ENCODE data around the gene ZNF605. TPM values are rescaled to one million over a fixed set of nuclear protein-coding genes. Genes with fewer than 3 reads are reported as not detected.
"Not testable (repeated sequence)": the region's sequence is repeated elsewhere in the genome, so short reads cannot be mapped to it uniquely, and the experiment has no call there.

ZNF605 gene
- total RNA-seq, 1 donor from 2014 or later, result 12.9 TPM

DNA sequence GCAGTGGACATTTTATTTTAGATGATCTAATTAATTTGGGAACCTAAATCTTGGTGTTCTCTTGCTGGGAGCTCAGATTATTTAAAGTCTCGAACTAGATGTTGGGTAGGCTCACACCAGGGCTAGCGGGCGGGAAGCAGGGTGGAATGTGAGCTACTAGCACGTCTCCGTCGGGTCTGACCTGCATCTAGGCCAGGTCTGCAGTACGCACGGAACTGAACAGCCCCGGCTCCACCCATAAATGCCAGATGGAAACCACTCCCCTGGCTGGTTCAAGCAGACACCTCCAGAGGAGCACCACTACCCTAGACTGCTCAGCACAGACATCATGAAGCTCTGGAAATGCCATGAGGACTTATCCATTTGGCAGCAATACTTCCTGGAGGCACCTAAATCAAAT lies 10.3 kb downstream of the ZNF605 start:
- H3K4me1 ChIP-seq, result peaks cover 8% of the 10 kb centered on the region
- intact Hi-C loops (cut with micrococcal nuclease), result no loop called here
- H3K36me3 ChIP-seq, result peaks cover 99% of the 10 kb centered on the region
- peaks cover 99% of the 10 kb centered on the region for H3K9me3 ChIP-seq (replicated peaks)
- no peak overlapping the region for H3K4me3 ChIP-seq
- TF ChIP-seq, protein P1, sequence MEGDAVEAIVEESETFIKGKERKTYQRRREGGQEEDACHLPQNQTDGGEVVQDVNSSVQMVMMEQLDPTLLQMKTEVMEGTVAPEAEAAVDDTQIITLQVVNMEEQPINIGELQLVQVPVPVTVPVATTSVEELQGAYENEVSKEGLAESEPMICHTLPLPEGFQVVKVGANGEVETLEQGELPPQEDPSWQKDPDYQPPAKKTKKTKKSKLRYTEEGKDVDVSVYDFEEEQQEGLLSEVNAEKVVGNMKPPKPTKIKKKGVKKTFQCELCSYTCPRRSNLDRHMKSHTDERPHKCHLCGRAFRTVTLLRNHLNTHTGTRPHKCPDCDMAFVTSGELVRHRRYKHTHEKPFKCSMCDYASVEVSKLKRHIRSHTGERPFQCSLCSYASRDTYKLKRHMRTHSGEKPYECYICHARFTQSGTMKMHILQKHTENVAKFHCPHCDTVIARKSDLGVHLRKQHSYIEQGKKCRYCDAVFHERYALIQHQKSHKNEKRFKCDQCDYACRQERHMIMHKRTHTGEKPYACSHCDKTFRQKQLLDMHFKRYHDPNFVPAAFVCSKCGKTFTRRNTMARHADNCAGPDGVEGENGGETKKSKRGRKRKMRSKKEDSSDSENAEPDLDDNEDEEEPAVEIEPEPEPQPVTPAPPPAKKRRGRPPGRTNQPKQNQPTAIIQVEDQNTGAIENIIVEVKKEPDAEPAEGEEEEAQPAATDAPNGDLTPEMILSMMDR (IDR thresholded peaks at IDR 0.05; ENCODE audit: borderline replicate concordance), result no peak
- no peaks in the 10 kb centered on the region for H3K27me3 ChIP-seq (ENCODE audit: low read depth)
- no peak overlapping the region for H3K27ac ChIP-seq (replicated peaks)
- DNase-seq, result no peak

DNA sequence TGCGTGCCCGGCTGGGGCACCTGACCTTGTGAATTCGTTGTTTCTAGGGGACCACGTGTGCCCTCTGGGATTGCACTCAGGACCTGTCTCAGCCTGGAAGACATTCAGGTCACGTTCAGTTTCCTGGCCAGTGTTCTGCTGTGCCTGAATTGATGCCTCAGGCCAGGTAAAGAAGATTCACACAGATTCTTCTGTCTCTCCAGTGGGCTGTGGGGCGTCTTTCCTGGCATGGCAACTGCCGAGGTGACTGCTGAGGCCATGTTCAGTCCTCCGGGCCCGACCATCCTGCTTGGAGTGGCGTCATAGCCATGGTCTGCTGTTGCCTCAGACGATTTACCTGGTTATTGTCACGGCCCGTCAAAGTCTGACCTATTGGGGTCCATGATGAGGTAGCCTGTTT lies 13.5 kb downstream of the ZNF605 start:
- TF ChIP-seq, protein P1 (IDR thresholded peaks at IDR 0.05; ENCODE audit: borderline replicate concordance), result no peak
- H3K27me3 ChIP-seq (ENCODE audit: low read depth), result no peaks in the 10 kb centered on the region
- intact Hi-C loops (cut with micrococcal nuclease), result no loop called here
- H3K9me3 ChIP-seq (replicated peaks), result peaks cover 90% of the 10 kb centered on the region
- H3K4me3 ChIP-seq, result no peak overlapping the region
- peaks cover under 1% of the 10 kb centered on the region for H3K4me1 ChIP-seq
- no peak overlapping the region for H3K27ac ChIP-seq (replicated peaks)
- H3K36me3 ChIP-seq, result peaks cover 82% of the 10 kb centered on the region
- DNase-seq, result no peak

DNA sequence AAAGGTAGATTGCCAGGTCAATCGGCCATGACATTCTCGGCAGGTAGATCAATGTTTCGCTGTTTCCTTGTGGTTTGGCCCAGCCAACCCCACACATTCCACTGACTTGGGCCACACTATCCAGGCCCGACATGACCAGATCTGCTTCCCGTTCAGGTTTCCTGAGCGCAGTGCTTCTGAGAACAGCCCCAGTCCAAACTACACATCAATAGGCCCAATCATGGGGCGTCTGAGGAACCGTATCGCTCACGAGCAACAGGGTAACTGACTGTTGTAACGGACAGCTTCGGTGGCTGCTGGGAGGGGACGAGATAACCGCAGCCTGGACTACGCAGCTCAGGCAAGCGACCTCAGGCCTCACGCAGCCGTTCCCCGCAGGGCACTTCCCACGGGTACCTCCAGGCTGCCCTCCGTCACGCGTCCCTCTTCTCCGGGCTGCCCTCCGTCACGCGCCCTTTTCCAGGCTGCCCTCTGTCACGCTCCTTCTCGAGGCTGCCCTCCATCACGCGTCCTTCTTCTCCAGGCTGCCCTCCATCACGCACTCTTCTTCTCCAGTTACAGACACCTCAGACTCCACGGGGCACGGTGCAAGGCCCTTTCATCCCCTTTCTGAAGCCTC lies 14.7 kb downstream of the ZNF605 start:
- Histone ChIP-seq H3K27me3 (ENCODE audit: low read depth) (no peaks in the 10 kb centered on the region), H3K4me1 (no peaks in the 10 kb centered on the region), H3K27ac (replicated peaks) (no peak overlapping the region), H3K9me3 (replicated peaks) (peaks cover 90% of the 10 kb centered on the region), H3K4me3 (no peak overlapping the region), H3K36me3 (peaks cover 70% of the 10 kb centered on the region)
- intact Hi-C loops (cut with micrococcal nuclease), result no loop called here
- no peak for DNase-seq
- TF ChIP-seq, protein P1 (IDR thresholded peaks at IDR 0.05; ENCODE audit: borderline replicate concordance), result no peak

DNA sequence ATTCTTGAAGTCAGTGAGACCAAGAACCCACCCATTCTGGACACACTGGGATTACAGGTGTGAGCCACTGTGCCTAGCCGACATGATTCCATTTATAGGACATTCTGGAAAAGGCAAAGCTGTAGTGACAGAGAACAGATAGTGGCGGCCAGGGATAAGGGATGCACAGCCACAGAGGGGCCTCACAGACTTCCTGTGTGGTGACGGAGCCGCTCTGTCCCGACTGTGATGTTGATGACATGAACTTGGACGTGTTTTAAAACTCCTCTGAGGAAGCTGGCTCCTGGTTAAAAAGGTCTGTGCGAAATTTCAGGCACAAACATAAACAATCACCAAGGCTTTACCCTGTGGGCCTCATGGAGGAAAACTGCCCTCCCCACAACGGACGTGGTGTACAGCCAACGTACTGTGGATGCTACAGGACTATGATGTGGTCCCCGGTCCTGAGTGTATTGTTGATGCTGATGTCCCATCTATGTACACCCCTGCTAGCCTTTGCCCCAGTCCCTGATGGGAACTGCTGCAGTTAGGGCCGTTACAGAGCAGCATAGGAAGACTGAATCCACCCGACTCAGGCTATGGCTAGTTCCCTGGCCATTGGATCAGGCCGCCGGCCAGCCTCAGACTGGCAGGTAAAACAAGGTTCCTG lies 15.9 kb downstream of the ZNF605 start:
- no peaks in the 10 kb centered on the region for H3K27me3 ChIP-seq (ENCODE audit: low read depth)
- intact Hi-C loops (cut with micrococcal nuclease), result no loop called here
- H3K27ac ChIP-seq (replicated peaks), result no peak overlapping the region
- no peak for DNase-seq
- no peaks in the 10 kb centered on the region for H3K4me1 ChIP-seq
- peaks cover 60% of the 10 kb centered on the region for H3K36me3 ChIP-seq
- H3K9me3 ChIP-seq (replicated peaks), result peaks cover 89% of the 10 kb centered on the region
- H3K4me3 ChIP-seq, result no peak overlapping the region
- TF ChIP-seq, protein P1 (IDR thresholded peaks at IDR 0.05; ENCODE audit: borderline replicate concordance), result no peak

DNA sequence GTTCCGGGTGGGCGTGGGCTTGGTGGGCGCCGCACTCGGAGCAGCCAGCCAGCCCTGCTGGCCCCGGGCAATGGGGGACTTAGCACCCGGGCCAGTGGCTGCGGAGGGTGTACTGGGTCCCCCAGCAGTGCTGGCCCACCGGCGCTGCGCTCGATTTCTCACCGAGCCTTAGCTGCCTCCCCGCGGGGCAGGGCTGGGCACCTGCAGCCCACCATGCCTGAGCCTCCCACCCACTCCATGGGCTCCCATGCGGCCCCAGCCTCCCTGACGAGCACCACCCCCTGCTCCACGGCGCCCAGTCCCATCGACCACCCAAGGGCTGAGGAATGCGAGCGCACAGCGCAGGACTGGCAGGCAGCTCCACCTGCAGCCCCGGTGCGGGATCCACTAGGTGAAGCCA lies 17.3 kb downstream of the ZNF605 start:
- intact Hi-C loops (cut with micrococcal nuclease); H3K4me1 ChIP-seq; H3K4me3 ChIP-seq; H3K27me3 ChIP-seq (ENCODE audit: low read depth); DNase-seq; H3K27ac ChIP-seq (replicated peaks): not testable (repeated sequence)
- H3K36me3 ChIP-seq, result peaks cover 60% of the 10 kb centered on the region
- peaks cover 89% of the 10 kb centered on the region for H3K9me3 ChIP-seq (replicated peaks)

- no peak overlapping the region for H3K27ac ChIP-seq (replicated peaks)
- peaks cover 89% of the 10 kb centered on the region for H3K9me3 ChIP-seq (replicated peaks)
- DNase-seq, result no peak
- intact Hi-C loops (cut with micrococcal nuclease), result no loop called here
- TF ChIP-seq, protein P1 (IDR thresholded peaks at IDR 0.05; ENCODE audit: borderline replicate concordance), result no peak
- H3K27me3 ChIP-seq (ENCODE audit: low read depth), result no peaks in the 10 kb centered on the region
- no peaks in the 10 kb centered on the region for H3K4me1 ChIP-seq
- H3K36me3 ChIP-seq, result peaks cover 60% of the 10 kb centered on the region
- no peak overlapping the region for H3K4me3 ChIP-seq
Observed at GRCh38 chr12:132937476-132937875, 18.6 kb downstream of the ZNF605 start.

- peaks cover 89% of the 10 kb centered on the region for H3K9me3 ChIP-seq (replicated peaks)
- peaks cover 60% of the 10 kb centered on the region for H3K36me3 ChIP-seq
- H3K4me3 ChIP-seq; intact Hi-C loops (cut with micrococcal nuclease); DNase-seq; H3K27ac ChIP-seq (replicated peaks); H3K4me1 ChIP-seq; H3K27me3 ChIP-seq (ENCODE audit: low read depth): not testable (repeated sequence)
Observed at GRCh38 chr12:132936921-132937320, 19.2 kb downstream of the ZNF605 start.
